K562 (cell line): ENCODE results near the gene POLD2. TPM values are rescaled to one million over a fixed set of nuclear protein-coding genes. Genes with fewer than 3 reads are reported as not detected.
A peak's percentile ranks its signal among the peaks of the same experiment; 100 is the strongest.

Source experiments
- CHD1 ChIP-seq: fragments of 200-600 bp; sonication (generic); IDR thresholded peaks from one replicate; pipeline ENCODE4 v1.6.1; 2012; ENCODE audit warnings: mild to moderate bottlenecking, moderate library complexity, low read length, inconsistent platforms
- HLTF ChIP-seq: fragments of 450-650 bp; IDR thresholded peaks from 2 replicates; pipeline ENCODE4 v1.6.1; 2016
- NFRKB ChIP-seq: fragments of 450-650 bp; IDR thresholded peaks from 2 replicates; pipeline ENCODE4 v1.6.1; 2016; ENCODE audit warnings: low read depth
- NONO ChIP-seq, 2 experiments: fragments of 200-400 bp in 1 of 2; fragments of 450-650 bp in 1 of 2; formaldehyde crosslinking in 1 of 2; IDR thresholded peaks; 2 replicates each; pipeline ENCODE4 v1.6.1; 2017; ENCODE audit warnings: low read depth in 2 of 2, mild to moderate bottlenecking in 2 of 2, moderate library complexity in 2 of 2, low read length in 1 of 2
- OTX1 ChIP-seq: fragments of 450-650 bp; formaldehyde crosslinking; IDR thresholded peaks from 2 replicates; pipeline ENCODE4 v1.4.0; 2022; ENCODE audit warnings: mild to moderate bottlenecking
- RAD51 ChIP-seq: fragments of 450-650 bp; IDR thresholded peaks from 2 replicates; pipeline ENCODE4 v1.7.1; 2016; ENCODE audit warnings: low read depth, mild to moderate bottlenecking, borderline replicate concordance
- REST ChIP-seq, 2 experiments: fragments of 450-650 bp; formaldehyde crosslinking in 1 of 2; IDR thresholded peaks; 2 replicates each; pipeline versions ENCODE4 v1.4.0 to v1.6.1; 2014 to 2020; ENCODE audit warnings: mild to moderate bottlenecking in 2 of 2, borderline replicate concordance in 1 of 2, low read depth in 1 of 2
- STAT5B ChIP-seq: fragments of 250-450 bp; sonication (Bioruptor Pico); IDR thresholded peaks from 2 replicates; pipeline ENCODE4 v1.8.0; 2021; ENCODE audit warnings: mild to moderate bottlenecking, inconsistent platforms
- TAF9B ChIP-seq: fragments of 450-650 bp; IDR thresholded peaks from 2 replicates; pipeline ENCODE4 v1.6.1; 2018; ENCODE audit warnings: mild to moderate bottlenecking; ENCODE audit not compliant: partially characterized antibody
- TFAP4 ChIP-seq: sonication (generic); formaldehyde crosslinking; IDR thresholded peaks from 2 replicates; pipeline ENCODE4 v1.8.0; 2022; ENCODE audit warnings: missing genetic modification reagents, mild to moderate bottlenecking, moderate library complexity, borderline replicate concordance
- TOE1 ChIP-seq, 2 experiments: fragments of 450-650 bp in 1 of 2; sonication (generic) in 1 of 2; formaldehyde crosslinking in 1 of 2; IDR thresholded peaks; 2 replicates each; pipeline versions ENCODE4 v1.7.1 to v1.8.0; 2016 to 2022; ENCODE audit warnings: borderline replicate concordance in 2 of 2, mild to moderate bottlenecking in 2 of 2, antibody characterized with exemption in 1 of 2, inconsistent platforms in 1 of 2, low read depth in 1 of 2, missing genetic modification reagents in 1 of 2, moderate library complexity in 1 of 2
- USF2 ChIP-seq: sonication (generic); formaldehyde crosslinking; IDR thresholded peaks from 2 replicates; pipeline ENCODE4 v1.5.0; 2020; ENCODE audit warnings: missing genetic modification reagents
- ZKSCAN1 ChIP-seq: fragments of 150-350 bp; IDR thresholded peaks from 2 replicates; pipeline ENCODE4 v1.6.1; 2016; ENCODE audit warnings: low read depth, low read length
- ZNF699 ChIP-seq: fragments of 250-450 bp; sonication (Bioruptor Pico); IDR thresholded peaks from 2 replicates; pipeline ENCODE4 v1.8.0; 2021; ENCODE audit warnings: mild to moderate bottlenecking, moderate library complexity; ENCODE audit not compliant: insufficient replicate concordance
- ZNF76 ChIP-seq: fragments of 250-450 bp; sonication (Bioruptor Pico); IDR thresholded peaks from 2 replicates; pipeline ENCODE4 v1.4.0; 2020; ENCODE audit warnings: mild to moderate bottlenecking, moderate library complexity, borderline replicate concordance
- polyA plus RNA-seq, 8 experiments: library from polyadenylated mRNA; depleted of rRNA in 4 of 8; stranded (reverse) in 5 of 8; unstranded in 3 of 8; fragments of >200 nt; fragmentation: Nextera tagmentation in 2 of 8; fragmentation: Illumina TruSeq in 1 of 8; extraction: Ambion mirVana in 2 of 8; extraction: Trizol in 1 of 8; gene quantifications; 2 replicates each; pipeline versions ENCODE4 v1.2.1 to v1.2.3, GENCODE V29; 2011 to 2014; ENCODE audit warnings: inconsistent platforms in 1 of 8, missing spikeins in 1 of 8
- total RNA-seq, 7 experiments: library from RNA; depleted of rRNA in 6 of 7; stranded (reverse); fragments of >200 nt in 6 of 7; fragmentation: Illumina TruSeq in 2 of 7; extraction: Trizol in 2 of 7; gene quantifications; 2 replicates each; pipeline versions ENCODE4 v1.2.1 to v1.2.3, GENCODE V29; 2011 to 2021; ENCODE audit warnings: low replicate concordance in 1 of 7
- TF ChIP-seq, protein P1 (sequence below): sonication (generic); formaldehyde crosslinking; IDR thresholded peaks from 2 replicates; pipeline ENCODE4 v1.9.0; 2022; ENCODE audit warnings: mild to moderate bottlenecking, missing genetic modification reagents

The POLD2 gene
- total and polyA plus RNA-seq, 9 of the 15 experiments (the other 6 are each of a cell fraction or from before 2014, with no cell fraction given), result 29.7 to 259 (median 225) TPM

DNA sequence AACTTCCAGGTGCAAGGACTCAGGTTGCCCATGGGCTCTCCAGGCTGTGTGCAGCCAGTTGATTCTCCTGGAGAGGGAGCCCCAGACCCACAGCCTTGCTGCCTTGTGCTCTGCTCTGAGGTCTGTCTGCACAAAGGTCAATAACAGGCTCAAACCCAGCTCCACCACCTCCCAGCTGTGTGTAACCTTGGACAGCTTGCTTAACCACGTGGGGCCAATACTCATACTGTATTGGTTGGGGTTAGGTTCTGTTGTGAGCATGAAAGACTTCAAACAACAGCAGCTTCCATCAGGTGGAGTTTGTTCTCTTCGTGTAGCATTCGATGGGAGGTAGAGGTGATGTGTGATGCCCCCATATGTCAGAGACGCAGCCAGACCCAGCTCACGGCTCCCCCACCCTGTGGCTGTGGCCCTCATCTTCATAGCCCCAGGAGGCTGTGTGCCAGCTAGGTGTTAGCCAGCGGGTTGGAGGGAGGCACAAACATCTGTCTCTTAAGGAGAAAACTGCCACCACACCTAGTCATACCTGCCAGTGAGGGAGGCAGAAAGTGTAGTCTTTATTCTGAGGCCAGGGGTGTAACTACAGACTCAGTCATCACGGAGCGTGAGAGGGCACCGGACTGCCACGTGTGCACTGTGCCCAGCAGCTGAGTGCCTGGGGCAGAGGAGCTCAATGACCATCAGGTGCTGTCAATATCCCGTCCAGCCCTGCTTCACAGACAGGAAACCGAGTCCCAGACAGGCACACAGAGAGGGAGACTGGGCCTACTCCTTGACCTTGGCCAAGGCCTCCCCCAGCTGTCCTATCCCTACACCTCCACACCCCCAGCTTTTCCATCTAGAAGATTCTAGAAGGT, 8.1 kb upstream of the POLD2 start (continued):
- TF ChIP-seq OTX1 (no peak), ZNF76 (CRISPR knock-in tag) (no peak), TOE1 (IDR thresholded peaks at IDR 0.05; ENCODE audit: borderline replicate concordance) (no peak), TOE1 (CRISPR knock-in tag; IDR thresholded peaks at IDR 0.05; ENCODE audit: borderline replicate concordance, low read depth) (no peak), REST (IDR thresholded peaks at IDR 0.05; ENCODE audit: borderline replicate concordance) (peak; percentile 66), REST (CRISPR knock-in tag; IDR thresholded peaks at IDR 0.05; ENCODE audit: low read depth) (no peak), NFRKB (no peak), RAD51 (0 out of 2 replicates have a peak, but pooled peaks have one; percentile 47), HLTF (no peak), USF2 (CRISPR knock-in tag) (peak; percentile 70), NONO (IDR thresholded peaks at IDR 0.05; ENCODE audit: low read depth in 2 of 2, low read length in 1 of 2) (no peak), STAT5B (CRISPR knock-in tag) (no peak), TFAP4 (CRISPR knock-in tag) (peak; percentile 69), CHD1 (no peak), TAF9B (no peak), ZKSCAN1 (no peak), ZNF699 (no peak)
- TF ChIP-seq, protein P1, sequence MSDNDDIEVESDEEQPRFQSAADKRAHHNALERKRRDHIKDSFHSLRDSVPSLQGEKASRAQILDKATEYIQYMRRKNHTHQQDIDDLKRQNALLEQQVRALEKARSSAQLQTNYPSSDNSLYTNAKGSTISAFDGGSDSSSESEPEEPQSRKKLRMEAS (CRISPR knock-in tag), result peak; percentile 38; the same call in 1 of the 2 replicates
